GM23248 (cell line): Measurements from ENCODE around the gene PSMC6.

Experiments used
- EZH2 ChIP-seq: fragments of 200-600 bp; sonication (generic); IDR thresholded peaks from 2 replicates; pipeline ENCODE4 v1.6.1; 2018; ENCODE audit warnings: antibody characterized with exemption, mild to moderate bottlenecking; ENCODE audit not compliant: insufficient read depth, poor library complexity, severe bottlenecking
- EZH2phosphoT487 ChIP-seq: fragments of 200-600 bp; sonication (generic); IDR thresholded peaks from 2 replicates; pipeline ENCODE4 v1.6.1; 2018; ENCODE audit warnings: antibody characterized with exemption, moderate library complexity, mild to moderate bottlenecking, low read depth; ENCODE audit not compliant: insufficient read depth

DNA sequence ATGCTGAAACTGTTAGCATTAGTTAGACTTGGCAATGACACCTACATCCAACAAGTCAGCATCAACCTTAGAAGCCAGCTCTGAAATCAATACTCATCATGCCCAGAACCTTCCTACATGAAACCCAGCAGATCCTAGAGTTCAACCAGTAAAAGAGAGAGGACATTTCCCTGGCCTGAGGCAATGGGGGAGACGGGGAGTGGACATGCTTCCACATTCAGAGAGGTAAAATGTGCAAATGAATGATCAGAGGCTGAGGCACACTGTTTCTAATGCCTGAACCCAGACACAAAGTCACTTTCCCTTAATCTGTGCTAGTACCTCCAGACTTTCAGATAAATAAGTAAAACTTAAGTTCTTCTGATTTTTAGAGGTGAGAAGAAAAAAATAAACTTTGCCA lies 46.2 kb upstream of the PSMC6 start:
- TF ChIP-seq EZH2: no peak
- TF ChIP-seq EZH2phosphoT487: no peak
